ENCODE measurements around the gene MRC1. TPM values are rescaled to one million over a fixed set of nuclear protein-coding genes. Genes with fewer than 3 reads are reported as not detected.

MRC1 gene
- total RNA-seq, 4 donors from 2014 or later, result 9.8 to 88.6 (median 50.3) TPM

- H3K9me3 ChIP-seq, result no peaks in the 10 kb centered on the region
- H3K36me3 ChIP-seq, result no peaks in the 10 kb centered on the region
- no peak overlapping the region for H3K4me3 ChIP-seq
- WGBS, 2 donors (ENCODE audit: low coverage in 1 of 2), result 48 to 65% methylated on average over 6 to 8 of the region's 8 CpGs
- no peaks in the 10 kb centered on the region for H3K4me1 ChIP-seq
- H3K27ac ChIP-seq, result no peak overlapping the region
- peak in 2 of 4 experiments; percentile 22 to 29 for TF ChIP-seq CTCF (IDR thresholded peaks at IDR 0.05)
- no peak for TF ChIP-seq EP300 (IDR thresholded peaks at IDR 0.05)
- H3K27me3 ChIP-seq, result no peaks in the 10 kb centered on the region
- ATAC-seq, result no peak
Observed at GRCh38 chr10:17872191-17873091, 63.3 kb downstream of the MRC1 start.

GRCh38 chr10:17873946-17874345 lies 64.8 kb downstream of the MRC1 start:
- TF ChIP-seq CTCF (IDR thresholded peaks at IDR 0.05) (no peak), POLR2A (IDR thresholded peaks at IDR 0.05) (no peak), POLR2AphosphoS5 (IDR thresholded peaks at IDR 0.05) (no peak), EP300 (IDR thresholded peaks at IDR 0.05) (no peak)
- Histone ChIP-seq H3K4me3 (no peak overlapping the region), H3K4me1 (no peaks in the 10 kb centered on the region), H3K27me3 (no peaks in the 10 kb centered on the region), H3K9me3 (no peaks in the 10 kb centered on the region), H3K36me3 (no peaks in the 10 kb centered on the region), H3K27ac (no peak overlapping the region)
- WGBS, 2 donors (ENCODE audit: low coverage in 1 of 2), result 80% methylated on average over 2 of the region's 2 CpGs
- no peak for ATAC-seq

- ATAC-seq, result no peak
- H3K9me3 ChIP-seq, result no peaks in the 10 kb centered on the region
- no peaks in the 10 kb centered on the region for H3K36me3 ChIP-seq
- H3K27me3 ChIP-seq, result no peaks in the 10 kb centered on the region
- H3K4me3 ChIP-seq, result no peak overlapping the region
- TF ChIP-seq EP300 (IDR thresholded peaks at IDR 0.05), result no peak
- no peak for TF ChIP-seq POLR2AphosphoS5 (IDR thresholded peaks at IDR 0.05)
- no peak for TF ChIP-seq CTCF (IDR thresholded peaks at IDR 0.05)
- no peak for TF ChIP-seq POLR2A (IDR thresholded peaks at IDR 0.05)
- peaks cover 0 to 11% (median 0%) of the 10 kb centered on the region in 3 donors for H3K4me1 ChIP-seq
- no peak overlapping the region for H3K27ac ChIP-seq
Observed at GRCh38 chr10:17877121-17877520, 68.0 kb downstream of the MRC1 start.

GRCh38 chr10:17878896-17879295 lies 69.7 kb downstream of the MRC1 start:
- Histone ChIP-seq H3K36me3 (no peaks in the 10 kb centered on the region), H3K27ac (no peak overlapping the region), H3K9me3 (no peaks in the 10 kb centered on the region), H3K4me1 (peaks cover 0 to 29% (median 6%) of the 10 kb centered on the region in 3 donors), H3K4me3 (no peak overlapping the region), H3K27me3 (no peaks in the 10 kb centered on the region)
- no peak for TF ChIP-seq POLR2AphosphoS5 (IDR thresholded peaks at IDR 0.05)
- no peak for TF ChIP-seq POLR2A (IDR thresholded peaks at IDR 0.05)
- TF ChIP-seq EP300 (IDR thresholded peaks at IDR 0.05), result no peak
- TF ChIP-seq CTCF (IDR thresholded peaks at IDR 0.05), result no peak
- no peak for ATAC-seq
- 71 to 79% methylated on average over 4 to 5 of the region's 5 CpGs for WGBS, 2 donors (ENCODE audit: low coverage in 1 of 2)

GRCh38 chr10:17880601-17881000 lies 71.5 kb downstream of the MRC1 start:
- peaks cover 0 to 35% (median 6%) of the 10 kb centered on the region in 3 donors for H3K4me1 ChIP-seq
- H3K27me3 ChIP-seq, result no peaks in the 10 kb centered on the region
- ATAC-seq, result no peak
- H3K4me3 ChIP-seq, result no peak overlapping the region
- TF ChIP-seq POLR2A (IDR thresholded peaks at IDR 0.05), result no peak
- no peak for TF ChIP-seq CTCF (IDR thresholded peaks at IDR 0.05)
- no peak for TF ChIP-seq EP300 (IDR thresholded peaks at IDR 0.05)
- no peak for TF ChIP-seq POLR2AphosphoS5 (IDR thresholded peaks at IDR 0.05)
- H3K9me3 ChIP-seq, result no peaks in the 10 kb centered on the region
- WGBS, 2 donors (ENCODE audit: low coverage in 1 of 2), result 61 to 91% methylated on average over 3 of the region's 3 CpGs
- H3K27ac ChIP-seq, result no peak overlapping the region
- no peaks in the 10 kb centered on the region for H3K36me3 ChIP-seq

All from gastroesophageal sphincter (tissue), 4 donors.